SU-DHL-6 (cell line): ENCODE measurements around the gene GPR15.

Source experiments
- H2AFZ ChIP-seq: fragments of 200-600 bp; sonication (generic); 2 replicates; pipeline ENCODE4 v1.6.1; 2014; ENCODE audit warnings: low read depth, mild to moderate bottlenecking, moderate library complexity, mixed read lengths, antibody characterized with exemption, low read length; ENCODE audit not compliant: severe bottlenecking
- H3F3A ChIP-seq: fragments of 200-600 bp; shearing (Covaris generic); 2 replicates; pipeline ENCODE4 v1.6.0; 2016; ENCODE audit warnings: antibody characterized with exemption, mild to moderate bottlenecking; ENCODE audit not compliant: insufficient read depth
- H3K27ac ChIP-seq: fragments of 200-600 bp; sonication (generic); 2 replicates; pipeline ENCODE4 v1.5.1; 2016; ENCODE audit warnings: low read depth, mild to moderate bottlenecking, low read length, moderate library complexity, mixed read lengths
- H3K27me3 ChIP-seq: fragments of 200-600 bp; sonication (generic), shearing (Covaris generic); 2 replicates; pipeline ENCODE4 v1.6.0; 2014; ENCODE audit warnings: mild to moderate bottlenecking, low read length
- H3K36me3 ChIP-seq: fragments of 200-600 bp; sonication (generic); 2 replicates; pipeline ENCODE4 v1.6.1; 2014; ENCODE audit warnings: mild to moderate bottlenecking, low read length, mixed read lengths
- H3K4me2 ChIP-seq: fragments of 300-600, 200-600 bp; shearing (Covaris generic), sonication (generic); 2 replicates; pipeline ENCODE4 v1.6.0; 2014; ENCODE audit warnings: low read length, low read depth, mild to moderate bottlenecking; ENCODE audit not compliant: poor library complexity, severe bottlenecking
- H3K4me3 ChIP-seq: fragments of 200-600 bp; sonication (generic); 2 replicates; pipeline ENCODE4 v1.5.1; 2014; ENCODE audit warnings: antibody characterized with exemption, low read length, mild to moderate bottlenecking, mixed read lengths; ENCODE audit not compliant: insufficient read depth, poor library complexity, severe bottlenecking
- H3K79me2 ChIP-seq: fragments of 200-600 bp; sonication (generic); 2 replicates; pipeline ENCODE4 v1.6.1; 2014; ENCODE audit warnings: mild to moderate bottlenecking, low read length, moderate library complexity; ENCODE audit not compliant: insufficient read depth
- H3K9ac ChIP-seq: fragments of 200-600 bp; sonication (generic); 2 replicates; pipeline ENCODE4 v1.7.0; 2014; ENCODE audit warnings: mild to moderate bottlenecking, low read length
- H3K9me2 ChIP-seq: fragments of 200-600 bp; sonication (generic); replicated peaks from 2 replicates; pipeline ENCODE4 v1.6.1; 2014; ENCODE audit warnings: low read length; ENCODE audit not compliant: insufficient read depth
- H3K9me3 ChIP-seq: fragments of 200-600 bp; sonication (generic); 2 replicates; pipeline ENCODE4 v1.6.1; 2014; ENCODE audit warnings: low read length, mixed read lengths; ENCODE audit not compliant: insufficient read depth
- H4K20me1 ChIP-seq: fragments of 200-600 bp; sonication (generic); 2 replicates; pipeline ENCODE4 v1.6.1; 2014; ENCODE audit warnings: low read depth, mild to moderate bottlenecking, antibody characterized with exemption, low read length, moderate library complexity, mixed read lengths
- CTCF ChIP-seq: fragments of 200-600 bp; sonication (generic); IDR thresholded peaks from one replicate; pipeline ENCODE4 v1.5.1; 2017; ENCODE audit warnings: antibody characterized with exemption, mild to moderate bottlenecking, low read length, moderate library complexity; ENCODE audit not compliant: insufficient read depth, poor library complexity, severe bottlenecking
- EZH2phosphoT487 ChIP-seq: fragments of 200-600 bp; sonication (generic), shearing (Covaris generic); conservative IDR thresholded peaks from 2 replicates; pipeline ENCODE4 v1.6.1; 2018; ENCODE audit warnings: mild to moderate bottlenecking, antibody characterized with exemption, low read length, moderate library complexity, mixed read lengths

The GPR15 gene

GRCh38 chr3:98583766-98584165 is 52.0 kb downstream of the GPR15 start:
- TF ChIP-seq EZH2phosphoT487 (no peak), CTCF (no peak)
- no peaks in the 10 kb centered on the region for H3K79me2 ChIP-seq
- no peaks in the 10 kb centered on the region for H3K9me3 ChIP-seq
- no peaks in the 10 kb centered on the region for H3F3A ChIP-seq
- no peak overlapping the region for H3K27ac ChIP-seq
- no peaks in the 10 kb centered on the region for H3K9me2 ChIP-seq
- H2AFZ ChIP-seq, result no peak overlapping the region
- no peak overlapping the region for H3K9ac ChIP-seq
- no peak overlapping the region for H3K4me3 ChIP-seq
- no peak overlapping the region for H3K4me2 ChIP-seq
- H3K36me3 ChIP-seq, result peaks cover 9% of the 10 kb centered on the region; the same call in 1 of the 2 replicates
- H4K20me1 ChIP-seq, result no peaks in the 10 kb centered on the region
- H3K27me3 ChIP-seq, result no peaks in the 10 kb centered on the region
